Pancreas (tissue), 10 donors: Measurements from ENCODE around the gene LDHAL6B. TPM values are rescaled to one million over a fixed set of nuclear protein-coding genes. Genes with fewer than 3 reads are reported as not detected.

ENCODE experiments used
- ATAC-seq, 4 donors: fragments of 200-7000 bp; cut with Tn5 transposase; one replicate each; pipeline versions ENCODE4 v1.8.0 to v1.9.1; 2020; ENCODE audit warnings: mild to moderate bottlenecking in 4 of 4, moderate library complexity in 4 of 4
- DNase-seq, 6 donors: peaks; one replicate each; pipeline ENCODE4 v3.0.0-alpha.2; 2020
- FAIRE-seq: peaks from 2 replicates; lab custom pipeline; 2012; peaks lifted over from hg19 to GRCh38; lab: Jason Lieb, UNC
- H3K27ac ChIP-seq, 4 donors: fragments of 200-600 bp; sonication (generic); 1 replicate in 3 of 4; 2 replicates in 1 of 4; pipeline versions ENCODE4 v1.5.0 to v1.8.0; 2020
- H3K27me3 ChIP-seq, 4 donors: fragments of 200-600 bp; one replicate each; pipeline ENCODE4 v1.8.0; 2021
- H3K36me3 ChIP-seq, 3 donors: fragments of 200-600 bp; sonication (generic) in 1 of 3; one replicate each; pipeline versions ENCODE4 v1.5.0 to v1.8.0; 2020 to 2021
- H3K4me1 ChIP-seq, 3 donors: fragments of 200-600 bp; one replicate each; pipeline ENCODE4 v1.8.0; 2021
- H3K4me3 ChIP-seq, 4 donors: fragments of 200-600 bp; sonication (generic) in 2 of 4; one replicate each; pipeline versions ENCODE4 v1.5.0 to v1.8.0; 2020 to 2021
- H3K9me3 ChIP-seq, 4 donors: fragments of 200-600 bp; one replicate each; pipeline ENCODE4 v1.8.0; 2021
- WGBS, 2 donors: extraction: QIAGEN DNeasy Blood & Tissue Kit; methylation state at CpG; one replicate each; pipeline ENCODE4 v1.1.7; 2013; 5-methylcytosine and 5-hydroxymethylcytosine counted together
- intact Hi-C, 3 donors: fragments of 100-400 bp; cut with DNase I; formaldehyde crosslinking; loops; one replicate each; pipeline versions ENCODE4 v1.11.1 to v1.14.2; 2022
- polyA plus RNA-seq, 2 donors: library from polyadenylated mRNA; stranded (reverse); fragments of 200-250 nt; gene quantifications; one replicate each; pipeline ENCODE4 v1.2.3, GENCODE V29; 2013
- total RNA-seq, 6 donors: library from RNA; stranded (reverse); fragmentation: NEBNext Ultra II Directional in 4 of 6; extraction: Animal tissue kit (Norgen Biotek cat#: 25700) in 4 of 6; gene quantifications; one replicate each; pipeline versions ENCODE4 v1.2.1 to v1.2.4, GENCODE V29; 2021 to 2023
- TF ChIP-seq, protein P1 (sequence below), 4 donors: fragments of 200-600 bp; sonication (generic) in 3 of 4; IDR thresholded peaks; one replicate each; pipeline versions ENCODE4 v1.5.0 to v1.8.0; 2021; ENCODE audit warnings: antibody characterized with exemption in 4 of 4
- donor health status: healthy with polysubstance abuse.
- donor health status: DM: no; HTN: no; CAD: no; lungs with moderate emphysema.
- donor health status: DM: no; HTN: no; CAD: no.
- donor health status: control.
- donor health status: control.
- donor health status: Bipolar disorder and iron deficiency.
- donor health status: DM: yes; HTN: yes; CAD: no.
- donor health status: DM: no; HTN: no; CAD: no.
- donor health status: DM: no; HTN: no; CAD: no.
- donor health status: DM: yes; HTN: yes; CAD: no.

The LDHAL6B gene
- total and polyA plus RNA-seq, 8 donors = not detected

DNA sequence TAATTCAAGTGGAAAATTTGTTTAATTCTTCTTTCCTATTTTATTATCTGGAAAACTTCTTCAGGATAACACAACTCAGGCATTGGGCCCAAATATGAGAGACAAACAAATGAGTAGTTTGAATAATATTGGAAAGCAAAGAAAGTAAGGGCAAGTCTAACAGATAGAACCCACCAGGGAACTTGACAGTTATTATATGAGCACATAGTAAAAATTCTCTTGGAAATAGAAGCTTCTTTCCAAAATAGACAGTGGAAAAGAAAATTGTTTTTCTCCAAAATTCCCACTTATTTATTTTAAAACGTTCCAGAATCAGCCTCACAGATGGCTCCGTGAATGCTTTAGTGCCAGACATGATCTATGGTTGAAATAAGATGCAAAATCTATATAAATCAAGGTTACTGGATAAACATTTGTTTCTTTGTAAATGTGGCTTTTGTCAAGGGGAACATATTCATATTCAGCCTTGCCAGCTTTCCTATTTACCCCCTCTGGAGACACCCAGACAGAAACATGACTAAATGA lies 23.9 kb downstream of the LDHAL6B start:
- 54 to 56% methylated on average over 2 of the region's 2 CpGs for WGBS, 2 donors
- H3K4me3 ChIP-seq = no peak overlapping the region
- no peaks in the 10 kb centered on the region for H3K9me3 ChIP-seq
- intact Hi-C loops = no loop called here
- FAIRE-seq (no peak), ATAC-seq (no peak), DNase-seq (no peak)
- no peaks in the 10 kb centered on the region for H3K27me3 ChIP-seq
- no peaks in the 10 kb centered on the region for H3K4me1 ChIP-seq
- H3K36me3 ChIP-seq = no peaks in the 10 kb centered on the region
- TF ChIP-seq, protein P1, sequence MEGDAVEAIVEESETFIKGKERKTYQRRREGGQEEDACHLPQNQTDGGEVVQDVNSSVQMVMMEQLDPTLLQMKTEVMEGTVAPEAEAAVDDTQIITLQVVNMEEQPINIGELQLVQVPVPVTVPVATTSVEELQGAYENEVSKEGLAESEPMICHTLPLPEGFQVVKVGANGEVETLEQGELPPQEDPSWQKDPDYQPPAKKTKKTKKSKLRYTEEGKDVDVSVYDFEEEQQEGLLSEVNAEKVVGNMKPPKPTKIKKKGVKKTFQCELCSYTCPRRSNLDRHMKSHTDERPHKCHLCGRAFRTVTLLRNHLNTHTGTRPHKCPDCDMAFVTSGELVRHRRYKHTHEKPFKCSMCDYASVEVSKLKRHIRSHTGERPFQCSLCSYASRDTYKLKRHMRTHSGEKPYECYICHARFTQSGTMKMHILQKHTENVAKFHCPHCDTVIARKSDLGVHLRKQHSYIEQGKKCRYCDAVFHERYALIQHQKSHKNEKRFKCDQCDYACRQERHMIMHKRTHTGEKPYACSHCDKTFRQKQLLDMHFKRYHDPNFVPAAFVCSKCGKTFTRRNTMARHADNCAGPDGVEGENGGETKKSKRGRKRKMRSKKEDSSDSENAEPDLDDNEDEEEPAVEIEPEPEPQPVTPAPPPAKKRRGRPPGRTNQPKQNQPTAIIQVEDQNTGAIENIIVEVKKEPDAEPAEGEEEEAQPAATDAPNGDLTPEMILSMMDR (IDR thresholded peaks at IDR 0.05) = no peak
- H3K27ac ChIP-seq = no peak overlapping the region

DNA sequence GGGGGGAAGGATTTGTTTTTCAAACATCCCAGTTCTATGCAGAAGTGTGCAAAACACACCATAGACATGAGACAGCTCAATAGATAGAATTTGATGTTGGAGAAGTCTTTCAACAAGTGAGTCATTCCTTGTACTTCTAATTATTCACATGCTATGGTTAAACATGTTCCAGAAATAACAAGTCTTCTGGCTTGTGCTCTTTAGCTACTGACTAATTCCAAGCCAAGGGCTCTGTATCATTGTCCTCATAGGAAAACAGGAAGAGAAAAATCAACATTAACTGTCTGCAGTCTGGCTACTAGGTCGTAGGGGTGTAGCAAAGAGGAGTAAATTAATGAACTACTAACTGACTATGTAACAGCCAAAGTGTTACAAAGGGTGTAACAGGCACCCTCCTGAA lies 25.8 kb downstream of the LDHAL6B start:
- Histone ChIP-seq H3K36me3 (no peaks in the 10 kb centered on the region), H3K4me1 (no peaks in the 10 kb centered on the region), H3K27me3 (no peaks in the 10 kb centered on the region), H3K27ac (no peak overlapping the region), H3K4me3 (no peak overlapping the region), H3K9me3 (no peaks in the 10 kb centered on the region)
- no peak for FAIRE-seq
- TF ChIP-seq, protein P1 (IDR thresholded peaks at IDR 0.05) = no peak
- 57 to 62% methylated on average over 1 of the region's 1 CpG for WGBS, 2 donors
- ATAC-seq = peak in 2 of 4 donors; percentile 49 to 59
- intact Hi-C loops = no loop called here
- DNase-seq = no peak

DNA sequence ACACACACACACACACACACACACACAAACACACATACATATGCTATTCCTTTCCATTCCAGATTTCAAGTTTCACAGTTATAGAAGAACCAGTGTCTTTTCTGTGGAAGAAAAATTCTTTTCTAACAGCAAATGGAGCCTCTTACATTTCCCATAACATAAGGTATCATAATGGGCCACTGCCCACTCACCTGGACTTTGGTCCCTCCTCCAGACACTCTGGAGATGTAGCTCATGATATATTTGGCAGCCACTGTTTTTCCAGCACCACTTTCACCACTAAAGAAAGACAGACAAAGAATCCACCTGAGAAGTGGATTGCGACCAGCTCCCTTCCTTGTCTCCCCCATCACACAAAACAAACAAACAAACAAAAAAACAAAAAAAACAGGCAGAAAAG lies 29.8 kb downstream of the LDHAL6B start:
- TF ChIP-seq, protein P1 (IDR thresholded peaks at IDR 0.05) = no peak
- intact Hi-C loops = no loop called here
- H3K4me1 ChIP-seq = no peaks in the 10 kb centered on the region
- H3K27ac ChIP-seq = no peak overlapping the region
- no peaks in the 10 kb centered on the region for H3K36me3 ChIP-seq
- H3K27me3 ChIP-seq = no peaks in the 10 kb centered on the region
- no peak for ATAC-seq
- H3K4me3 ChIP-seq = no peak overlapping the region
- FAIRE-seq = no peak
- DNase-seq = no peak
- no peaks in the 10 kb centered on the region for H3K9me3 ChIP-seq
- 99 to 100% methylated on average over 1 of the region's 1 CpG for WGBS, 2 donors

DNA sequence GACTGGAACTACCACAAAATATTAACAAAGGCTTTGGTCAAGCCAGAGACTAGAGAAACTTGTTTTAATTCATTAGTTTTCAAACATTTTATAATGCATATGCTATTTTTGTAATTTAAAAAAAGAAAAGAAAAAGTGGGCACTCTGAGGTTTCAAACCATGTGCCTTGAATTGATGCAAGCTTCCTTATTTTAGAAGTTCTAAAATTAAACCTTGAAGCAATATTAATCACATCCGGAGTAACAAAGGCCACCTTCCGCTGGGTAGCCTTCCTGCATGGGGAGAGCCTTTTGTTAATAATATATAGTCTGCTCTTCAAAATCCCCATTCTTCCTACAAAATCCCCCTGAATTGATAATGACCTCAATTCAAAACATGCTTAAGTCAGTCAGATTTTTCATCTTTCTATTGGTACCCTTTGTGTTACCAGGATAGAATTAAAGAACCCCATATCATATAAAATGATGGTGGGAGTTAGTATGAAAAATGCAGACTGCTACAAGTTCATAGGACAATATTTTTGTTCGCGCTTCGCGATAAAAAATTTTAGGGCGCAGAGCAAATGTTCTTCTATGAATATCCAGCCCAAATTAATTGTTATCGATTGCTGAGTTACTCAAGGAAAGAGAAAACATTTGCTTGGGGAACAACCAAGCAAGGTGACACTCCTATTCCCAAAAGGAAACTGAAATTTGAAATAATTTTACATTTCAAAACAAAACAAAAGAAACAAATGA lies 30.6 kb downstream of the LDHAL6B start:
- WGBS, 2 donors = 94 to 98% methylated on average over 8 of the region's 8 CpGs
- TF ChIP-seq, protein P1 (IDR thresholded peaks at IDR 0.05) = no peak
- ATAC-seq (peak in 1 of 4 donors; percentile 39), FAIRE-seq (no peak), DNase-seq (no peak)
- Histone ChIP-seq H3K36me3 (no peaks in the 10 kb centered on the region), H3K27ac (no peak overlapping the region), H3K4me3 (no peak overlapping the region), H3K4me1 (no peaks in the 10 kb centered on the region), H3K9me3 (no peaks in the 10 kb centered on the region), H3K27me3 (no peaks in the 10 kb centered on the region)
- intact Hi-C loops = no loop called here

DNA sequence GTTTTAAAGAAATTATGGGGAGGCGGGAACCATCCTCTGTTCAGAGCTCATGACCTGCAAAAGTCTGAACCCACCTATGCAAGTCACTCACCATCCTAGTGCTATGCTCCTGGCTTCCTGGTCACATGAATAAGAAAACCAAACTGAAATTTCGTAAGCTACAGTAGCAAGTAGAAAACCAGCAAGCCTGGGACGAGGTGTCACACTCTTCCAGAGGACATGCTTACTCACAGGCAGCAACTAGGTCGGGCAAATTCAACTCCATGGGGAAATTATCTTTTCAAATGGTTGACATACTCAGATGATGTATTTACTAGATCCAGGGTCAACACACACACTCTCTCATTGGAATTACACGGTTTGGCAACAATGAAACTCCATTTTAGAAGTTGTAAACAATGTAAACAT lies 31.3 kb downstream of the LDHAL6B start:
- TF ChIP-seq, protein P1 (IDR thresholded peaks at IDR 0.05) = no peak
- Histone ChIP-seq H3K27me3 (no peaks in the 10 kb centered on the region), H3K4me3 (no peak overlapping the region), H3K27ac (no peak overlapping the region), H3K4me1 (no peaks in the 10 kb centered on the region), H3K9me3 (no peaks in the 10 kb centered on the region), H3K36me3 (no peaks in the 10 kb centered on the region)
- intact Hi-C loops = no loop called here
- ATAC-seq (no peak), DNase-seq (no peak), FAIRE-seq (no peak)
- WGBS, 2 donors = 76 to 91% methylated on average over 5 of the region's 5 CpGs
